Measurements from ENCODE around the gene NEU1.
"Not testable (repeated sequence)": the region's sequence is repeated elsewhere in the genome, so short reads cannot be mapped to it uniquely, and the experiment has no call there.

Gene NEU1

DNA sequence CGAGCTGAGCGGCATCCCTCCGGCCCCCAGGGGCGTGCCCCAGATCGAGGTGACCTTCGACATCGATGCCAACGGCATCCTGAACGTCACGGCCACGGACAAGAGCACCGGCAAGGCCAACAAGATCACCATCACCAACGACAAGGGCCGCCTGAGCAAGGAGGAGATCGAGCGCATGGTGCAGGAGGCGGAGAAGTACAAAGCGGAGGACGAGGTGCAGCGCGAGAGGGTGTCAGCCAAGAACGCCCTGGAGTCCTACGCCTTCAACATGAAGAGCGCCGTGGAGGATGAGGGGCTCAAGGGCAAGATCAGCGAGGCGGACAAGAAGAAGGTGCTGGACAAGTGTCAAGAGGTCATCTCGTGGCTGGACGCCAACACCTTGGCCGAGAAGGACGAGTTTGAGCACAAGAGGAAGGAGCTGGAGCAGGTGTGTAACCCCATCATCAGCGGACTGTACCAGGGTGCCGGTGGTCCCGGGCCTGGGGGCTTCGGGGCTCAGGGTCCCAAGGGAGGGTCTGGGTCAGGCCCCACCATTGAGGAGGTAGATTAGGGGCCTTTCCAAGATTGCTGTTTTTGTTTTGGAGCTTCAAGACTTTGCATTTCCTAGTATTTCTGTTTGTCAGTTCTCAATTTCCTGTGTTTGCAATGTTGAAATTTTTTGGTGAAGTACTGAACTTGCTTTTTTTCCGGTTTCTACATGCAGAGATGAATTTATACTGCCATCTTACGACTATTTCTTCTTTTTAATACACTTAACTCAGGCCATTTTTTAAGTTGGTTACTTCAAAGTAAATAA is 45.3 kb downstream of the NEU1 start:
- intact Hi-C loops (cut with DNase I; ENCODE audit: low total_unique reads); H3K36me3 ChIP-seq; DNase-seq; H3K9me3 ChIP-seq; H3K27me3 ChIP-seq: not testable (repeated sequence)
- peak overlapping the region; percentile 91 for H3K27ac ChIP-seq
- peaks cover 0 to 50% (median 30%) of the 10 kb centered on the region in 4 donors for H3K4me1 ChIP-seq
- peak overlapping the region; percentile 54 to 55 for H3K4me3 ChIP-seq
- TF ChIP-seq, protein P1, sequence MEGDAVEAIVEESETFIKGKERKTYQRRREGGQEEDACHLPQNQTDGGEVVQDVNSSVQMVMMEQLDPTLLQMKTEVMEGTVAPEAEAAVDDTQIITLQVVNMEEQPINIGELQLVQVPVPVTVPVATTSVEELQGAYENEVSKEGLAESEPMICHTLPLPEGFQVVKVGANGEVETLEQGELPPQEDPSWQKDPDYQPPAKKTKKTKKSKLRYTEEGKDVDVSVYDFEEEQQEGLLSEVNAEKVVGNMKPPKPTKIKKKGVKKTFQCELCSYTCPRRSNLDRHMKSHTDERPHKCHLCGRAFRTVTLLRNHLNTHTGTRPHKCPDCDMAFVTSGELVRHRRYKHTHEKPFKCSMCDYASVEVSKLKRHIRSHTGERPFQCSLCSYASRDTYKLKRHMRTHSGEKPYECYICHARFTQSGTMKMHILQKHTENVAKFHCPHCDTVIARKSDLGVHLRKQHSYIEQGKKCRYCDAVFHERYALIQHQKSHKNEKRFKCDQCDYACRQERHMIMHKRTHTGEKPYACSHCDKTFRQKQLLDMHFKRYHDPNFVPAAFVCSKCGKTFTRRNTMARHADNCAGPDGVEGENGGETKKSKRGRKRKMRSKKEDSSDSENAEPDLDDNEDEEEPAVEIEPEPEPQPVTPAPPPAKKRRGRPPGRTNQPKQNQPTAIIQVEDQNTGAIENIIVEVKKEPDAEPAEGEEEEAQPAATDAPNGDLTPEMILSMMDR (IDR thresholded peaks at IDR 0.05), result peak in 1 of 2 experiments; percentile 10

DNA sequence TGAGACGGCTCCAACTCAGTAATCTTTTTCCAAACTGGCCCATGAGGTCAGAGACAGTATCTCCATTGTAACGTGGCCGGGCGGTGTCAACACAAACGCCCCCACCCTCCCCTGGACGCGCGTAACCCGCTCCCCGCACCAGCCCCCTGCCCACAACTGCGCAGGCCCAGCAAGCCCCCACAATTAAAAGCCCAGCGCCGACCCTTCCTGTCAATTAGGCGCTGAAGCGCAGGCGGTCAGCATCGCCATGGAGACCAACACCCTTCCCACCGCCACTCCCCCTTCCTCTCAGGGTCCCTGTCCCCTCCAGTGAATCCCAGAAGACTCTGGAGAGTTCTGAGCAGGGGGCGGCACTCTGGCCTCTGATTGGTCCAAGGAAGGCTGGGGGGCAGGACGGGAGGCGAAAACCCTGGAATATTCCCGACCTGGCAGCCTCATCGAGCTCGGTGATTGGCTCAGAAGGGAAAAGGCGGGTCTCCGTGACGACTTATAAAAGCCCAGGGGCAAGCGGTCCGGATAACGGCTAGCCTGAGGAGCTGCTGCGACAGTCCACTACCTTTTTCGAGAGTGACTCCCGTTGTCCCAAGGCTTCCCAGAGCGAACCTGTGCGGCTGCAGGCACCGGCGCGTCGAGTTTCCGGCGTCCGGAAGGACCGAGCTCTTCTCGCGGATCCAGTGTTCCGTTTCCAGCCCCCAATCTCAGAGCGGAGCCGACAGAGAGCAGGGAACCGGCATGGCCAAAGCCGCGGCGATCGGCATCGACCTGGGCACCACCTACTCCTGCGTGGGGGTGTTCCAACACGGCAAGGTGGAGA is 47.4 kb downstream of the NEU1 start, which contains the start of the genes HSPA1A and HSPA1L:
TSS of gene HSPA1A (plus strand) at position 519 of the 814 bp plus-strand sequence. CDS start at position 733, 214 bp downstream.
TSS of gene HSPA1L (minus strand) at position 259 of the 814 bp plus-strand sequence. CDS start 3,311 bp downstream, outside the sequence.
- Histone ChIP-seq H3K4me3 (peak within 1 kb of the TSS; percentile 56 to 57), H3K4me1 (peaks cover 0 to 37% (median 23%) of the 10 kb centered on the region in 4 donors), H3K9me3 (no peaks in the 10 kb centered on the region), H3K36me3 (no peaks in the 10 kb centered on the region), H3K27ac (peak within 1 kb of the TSS; percentile 89 to 97), H3K27me3 (no peaks in the 10 kb centered on the region)
- DNase-seq, result peak; percentile 93 to 98
- intact Hi-C loops (cut with DNase I; ENCODE audit: low total_unique reads), result no loop called here
- TF ChIP-seq, protein P1 (IDR thresholded peaks at IDR 0.05), result peak in 1 of 2 experiments; percentile 23

- Histone ChIP-seq H3K4me3 (peak overlapping the region; percentile 56 to 57), H3K36me3 (no peaks in the 10 kb centered on the region), H3K27me3 (no peaks in the 10 kb centered on the region), H3K9me3 (no peaks in the 10 kb centered on the region), H3K4me1 (peaks cover 0 to 31% (median 18%) of the 10 kb centered on the region in 4 donors), H3K27ac (peak overlapping the region; percentile 89 to 97)
- peak; percentile 98 to 99 for DNase-seq
- TF ChIP-seq, protein P1 (IDR thresholded peaks at IDR 0.05), result no peak
- intact Hi-C loops (cut with DNase I; ENCODE audit: low total_unique reads), result loop anchor here (5.0 kb wide), 1 partner anchor 1033 kb away; no protein-coding TSS in a partner anchor
Observed at GRCh38 chr6:31814677-31815024, 48.0 kb downstream of the NEU1 start.

DNA sequence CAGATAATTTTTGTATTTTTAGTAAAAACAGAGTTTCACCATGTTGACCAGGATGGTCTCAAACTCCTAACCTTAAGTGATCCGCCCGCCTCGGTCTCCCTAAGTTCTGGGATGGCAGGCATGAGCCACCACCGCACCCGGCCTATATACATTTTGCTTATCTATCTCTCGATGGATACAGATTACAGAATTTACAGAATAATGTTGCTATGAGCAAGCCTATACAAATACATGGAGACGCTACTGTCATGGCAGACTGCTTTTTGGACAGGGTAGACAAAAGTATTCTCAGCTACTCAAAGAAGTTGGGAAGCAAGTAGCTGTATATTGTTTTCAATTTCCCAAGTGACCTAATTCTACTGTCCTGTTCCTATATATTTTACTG is 49.2 kb downstream of the NEU1 start:
- Histone ChIP-seq H3K4me1 (peaks cover 0 to 21% (median 10%) of the 10 kb centered on the region in 4 donors), H3K4me3 (no peak overlapping the region), H3K27ac (peak overlapping the region; percentile 89 to 97), H3K9me3 (no peaks in the 10 kb centered on the region), H3K36me3 (no peaks in the 10 kb centered on the region), H3K27me3 (no peaks in the 10 kb centered on the region)
- TF ChIP-seq, protein P1 (IDR thresholded peaks at IDR 0.05), result no peak
- DNase-seq, result no peak
- intact Hi-C loops (cut with DNase I; ENCODE audit: low total_unique reads), result loop anchor here (5.0 kb wide), 1 partner anchor 1034 kb away; no protein-coding TSS in a partner anchor

- H3K4me3 ChIP-seq, result no peak overlapping the region
- no peak overlapping the region for H3K27ac ChIP-seq
- intact Hi-C loops (cut with DNase I; ENCODE audit: low total_unique reads), result loop anchor here (5.0 kb wide), 1 partner anchor 1036 kb away; no protein-coding TSS in a partner anchor
- H3K4me1 ChIP-seq, result peaks cover 0 to 20% (median 8%) of the 10 kb centered on the region in 4 donors
- peak in 1 of 2 donors; percentile 55 for DNase-seq
- no peaks in the 10 kb centered on the region for H3K9me3 ChIP-seq
- TF ChIP-seq, protein P1 (IDR thresholded peaks at IDR 0.05), result no peak
- no peaks in the 10 kb centered on the region for H3K27me3 ChIP-seq
- no peaks in the 10 kb centered on the region for H3K36me3 ChIP-seq
Observed at GRCh38 chr6:31811645-31812044, 51.0 kb downstream of the NEU1 start.

GRCh38 chr6:31808599-31808998 is 54.0 kb downstream of the NEU1 start:
- H3K36me3 ChIP-seq; DNase-seq; H3K4me3 ChIP-seq; intact Hi-C loops (cut with DNase I; ENCODE audit: low total_unique reads); H3K9me3 ChIP-seq; H3K27me3 ChIP-seq; H3K27ac ChIP-seq: not testable (repeated sequence)
- H3K4me1 ChIP-seq, result peaks cover 0 to 22% (median 13%) of the 10 kb centered on the region in 4 donors
